Hepatocyte (in vitro differentiated cells): ENCODE results near the gene ITPK1. TPM values are rescaled to one million over a fixed set of nuclear protein-coding genes. Genes with fewer than 3 reads are reported as not detected.

Experiments used
- DNase-seq: peaks from one replicate; pipeline ENCODE4 v3.0.0-alpha.2; 2016; ENCODE audit warnings: low spot score
- H2AFZ ChIP-seq: fragments of 200-600 bp; sonication (generic); 2 replicates; pipeline ENCODE4 v1.6.0; 2016; ENCODE audit warnings: antibody characterized with exemption, mild to moderate bottlenecking
- H3K27ac ChIP-seq: fragments of 200-600 bp; sonication (generic); 2 replicates; pipeline ENCODE4 v1.5.1; 2016; ENCODE audit warnings: mild to moderate bottlenecking
- H3K27me3 ChIP-seq: fragments of 200-600 bp; sonication (generic); 2 replicates; pipeline ENCODE4 v1.6.1; 2016
- H3K36me3 ChIP-seq: fragments of 200-600 bp; sonication (generic); replicated peaks from 2 replicates; pipeline ENCODE4 v1.5.1; 2016; ENCODE audit warnings: low read depth; ENCODE audit not compliant: insufficient read depth
- H3K4me1 ChIP-seq: fragments of 200-600 bp; sonication (generic); 2 replicates; pipeline ENCODE4 v1.5.1; 2016; ENCODE audit warnings: mild to moderate bottlenecking, moderate library complexity; ENCODE audit not compliant: insufficient read depth
- H3K4me2 ChIP-seq: fragments of 200-600 bp; sonication (generic); 2 replicates; pipeline ENCODE4 v1.6.0; 2016
- H3K4me3 ChIP-seq: fragments of 200-600 bp; sonication (generic); 2 replicates; pipeline ENCODE4 v1.5.1; 2016; ENCODE audit warnings: mild to moderate bottlenecking
- H3K79me2 ChIP-seq: fragments of 200-600 bp; sonication (generic); 2 replicates; pipeline ENCODE4 v1.6.0; 2017; ENCODE audit warnings: mild to moderate bottlenecking
- H3K9me2 ChIP-seq: fragments of 200-600 bp; sonication (generic); replicated peaks from 2 replicates; pipeline ENCODE4 v1.6.0; 2017; ENCODE audit warnings: mild to moderate bottlenecking; ENCODE audit not compliant: insufficient read depth
- H3K9me3 ChIP-seq: fragments of 200-600 bp; sonication (generic); 2 replicates; pipeline ENCODE4 v1.5.1; 2016; ENCODE audit warnings: low read depth, mild to moderate bottlenecking
- H4K20me1 ChIP-seq: fragments of 200-600 bp; sonication (generic); 2 replicates; pipeline ENCODE4 v1.6.0; 2016; ENCODE audit warnings: mild to moderate bottlenecking; ENCODE audit not compliant: insufficient read depth, poor library complexity, severe bottlenecking
- EZH2 ChIP-seq: fragments of 200-600 bp; sonication (generic); IDR thresholded peaks from 2 replicates; pipeline ENCODE4 v1.6.1; 2016; ENCODE audit warnings: antibody characterized with exemption, mild to moderate bottlenecking, borderline replicate concordance
- EZH2phosphoT487 ChIP-seq: fragments of 200-600 bp; sonication (generic); IDR thresholded peaks from one replicate; pipeline ENCODE4 v1.6.1; 2018; ENCODE audit warnings: antibody characterized with exemption, mild to moderate bottlenecking, low read depth, moderate library complexity; ENCODE audit not compliant: unreplicated experiment, severe bottlenecking
- WGBS: methylation state at CpG from one replicate; pipeline ENCODE4 v1.1.6; 2016; ENCODE audit warnings: low lambda C conversion rate; ENCODE audit errors: missing lambda C conversion rate; 5-methylcytosine and 5-hydroxymethylcytosine counted together
- polyA plus RNA-seq: library from polyadenylated mRNA; unstranded; fragments of >200 nt; fragmentation: Nextera tagmentation; extraction: Ambion mirVana; gene quantifications from 2 replicates; pipeline ENCODE4 v1.2.1, GENCODE V29; 2016
- total RNA-seq: library from RNA; depleted of rRNA; stranded (reverse); fragments of >200 nt; gene quantifications from 2 replicates; pipeline ENCODE4 v1.2.3, GENCODE V29; 2014
- TF ChIP-seq, protein P1 (sequence below): fragments of 200-600 bp; sonication (generic); IDR thresholded peaks from 2 replicates; pipeline ENCODE4 v1.5.1; 2016; ENCODE audit warnings: antibody characterized with exemption, mild to moderate bottlenecking; ENCODE audit not compliant: poor library complexity

The ITPK1 gene
- total and polyA plus RNA-seq, 2 experiments from 2014 or later: 49.8 to 66.7 TPM

GRCh38 chr14:93034671-93034994 is 81.1 kb downstream of the ITPK1 start:
- DNase-seq: no peak
- no peaks in the 10 kb centered on the region for H4K20me1 ChIP-seq
- H3K27ac ChIP-seq: no peak overlapping the region
- no peak overlapping the region for H2AFZ ChIP-seq
- TF ChIP-seq, protein P1, sequence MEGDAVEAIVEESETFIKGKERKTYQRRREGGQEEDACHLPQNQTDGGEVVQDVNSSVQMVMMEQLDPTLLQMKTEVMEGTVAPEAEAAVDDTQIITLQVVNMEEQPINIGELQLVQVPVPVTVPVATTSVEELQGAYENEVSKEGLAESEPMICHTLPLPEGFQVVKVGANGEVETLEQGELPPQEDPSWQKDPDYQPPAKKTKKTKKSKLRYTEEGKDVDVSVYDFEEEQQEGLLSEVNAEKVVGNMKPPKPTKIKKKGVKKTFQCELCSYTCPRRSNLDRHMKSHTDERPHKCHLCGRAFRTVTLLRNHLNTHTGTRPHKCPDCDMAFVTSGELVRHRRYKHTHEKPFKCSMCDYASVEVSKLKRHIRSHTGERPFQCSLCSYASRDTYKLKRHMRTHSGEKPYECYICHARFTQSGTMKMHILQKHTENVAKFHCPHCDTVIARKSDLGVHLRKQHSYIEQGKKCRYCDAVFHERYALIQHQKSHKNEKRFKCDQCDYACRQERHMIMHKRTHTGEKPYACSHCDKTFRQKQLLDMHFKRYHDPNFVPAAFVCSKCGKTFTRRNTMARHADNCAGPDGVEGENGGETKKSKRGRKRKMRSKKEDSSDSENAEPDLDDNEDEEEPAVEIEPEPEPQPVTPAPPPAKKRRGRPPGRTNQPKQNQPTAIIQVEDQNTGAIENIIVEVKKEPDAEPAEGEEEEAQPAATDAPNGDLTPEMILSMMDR: no peak
- TF ChIP-seq EZH2phosphoT487 (no peak), EZH2 (no peak)
- H3K36me3 ChIP-seq: no peaks in the 10 kb centered on the region
- no peaks in the 10 kb centered on the region for H3K9me3 ChIP-seq
- no peak overlapping the region for H3K4me2 ChIP-seq
- peaks cover 45% of the 10 kb centered on the region for H3K4me1 ChIP-seq
- WGBS: 98% methylated on average over 4 of the region's 5 CpGs
- H3K4me3 ChIP-seq: no peak overlapping the region
- peaks cover 61% of the 10 kb centered on the region for H3K79me2 ChIP-seq
- H3K9me2 ChIP-seq: no peaks in the 10 kb centered on the region
- no peaks in the 10 kb centered on the region for H3K27me3 ChIP-seq

DNA sequence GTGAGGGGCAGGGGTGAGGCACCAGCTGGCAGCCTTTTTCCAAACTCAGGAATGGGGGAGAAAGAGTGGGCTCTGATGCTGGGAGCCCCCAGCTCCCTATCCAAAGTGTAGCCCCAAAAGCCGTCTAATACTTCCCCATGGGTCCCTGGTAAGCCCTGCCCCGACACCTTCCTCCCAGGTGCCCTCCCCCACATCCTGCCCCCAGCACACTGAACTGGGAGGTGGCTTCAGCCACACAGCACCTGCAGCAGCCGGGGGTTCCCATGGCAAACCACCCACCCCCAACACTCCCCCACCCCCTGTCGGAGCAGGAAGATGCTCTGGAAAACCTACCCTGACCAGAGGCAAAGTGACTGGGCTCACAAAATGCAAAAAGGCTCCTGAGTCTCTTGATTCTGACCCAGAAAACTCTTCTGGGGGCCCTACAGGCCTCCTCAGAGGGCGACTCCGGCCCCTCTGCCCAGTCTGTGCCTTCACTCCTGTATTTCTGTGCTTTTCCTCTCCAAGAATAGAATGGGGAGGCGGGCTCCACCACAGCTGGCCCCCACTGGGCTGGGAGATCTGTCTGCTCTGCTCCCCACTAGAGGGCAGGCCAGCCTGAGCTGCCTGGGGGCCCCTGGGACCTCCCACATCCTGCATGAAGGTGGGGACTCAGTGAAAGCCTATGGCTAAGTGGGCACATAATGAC is 81.6 kb downstream of the ITPK1 start:
- H4K20me1 ChIP-seq: no peaks in the 10 kb centered on the region
- H3K79me2 ChIP-seq: peaks cover 60% of the 10 kb centered on the region
- 84% methylated on average over 6 of the region's 7 CpGs for WGBS
- H3K9me2 ChIP-seq: no peaks in the 10 kb centered on the region
- no peak for DNase-seq
- H3K4me2 ChIP-seq: no peak overlapping the region
- no peak overlapping the region for H2AFZ ChIP-seq
- no peak overlapping the region for H3K4me3 ChIP-seq
- H3K9me3 ChIP-seq: no peaks in the 10 kb centered on the region
- TF ChIP-seq, protein P1: peak; percentile 36
- TF ChIP-seq EZH2phosphoT487 (no peak), EZH2 (no peak)
- no peaks in the 10 kb centered on the region for H3K27me3 ChIP-seq
- H3K36me3 ChIP-seq: no peaks in the 10 kb centered on the region
- H3K4me1 ChIP-seq: peaks cover 42% of the 10 kb centered on the region
- H3K27ac ChIP-seq: peak overlapping the region; percentile 78

GRCh38 chr14:93033084-93033982 is 82.4 kb downstream of the ITPK1 start:
- H3K36me3 ChIP-seq: no peaks in the 10 kb centered on the region
- peak overlapping the region; percentile 78 for H3K27ac ChIP-seq
- H3K4me1 ChIP-seq: peaks cover 42% of the 10 kb centered on the region
- H3K9me3 ChIP-seq: no peaks in the 10 kb centered on the region
- no peak for DNase-seq
- no peaks in the 10 kb centered on the region for H3K9me2 ChIP-seq
- H3K27me3 ChIP-seq: no peaks in the 10 kb centered on the region
- no peak overlapping the region for H3K4me2 ChIP-seq
- no peak overlapping the region for H2AFZ ChIP-seq
- H4K20me1 ChIP-seq: no peaks in the 10 kb centered on the region
- no peak overlapping the region for H3K4me3 ChIP-seq
- 74% methylated on average over 6 of the region's 6 CpGs for WGBS
- TF ChIP-seq, protein P1: no peak
- no peak for TF ChIP-seq EZH2
- TF ChIP-seq EZH2phosphoT487: no peak
- peaks cover 61% of the 10 kb centered on the region for H3K79me2 ChIP-seq
